Sigmoid colon (tissue), 7 donors: ENCODE results near the gene CARD19. TPM values are rescaled to one million over a fixed set of nuclear protein-coding genes. Genes with fewer than 3 reads are reported as not detected.

Experiments used
- DNase-seq: peaks from one replicate; pipeline ENCODE4 v3.0.0-alpha.2; 2019
- H3K27ac ChIP-seq, 4 donors: fragments of 200-600 bp; sonication (generic); one replicate each; pipeline ENCODE4 v1.5.1; 2016 to 2019; ENCODE audit warnings: mild to moderate bottlenecking in 1 of 4
- H3K27me3 ChIP-seq, 3 donors: fragments of 200-600 bp; sonication (generic); one replicate each; pipeline ENCODE4 v1.5.1; 2019; ENCODE audit warnings: mild to moderate bottlenecking in 1 of 3
- H3K36me3 ChIP-seq, 4 donors: fragments of 200-600 bp; sonication (generic); one replicate each; pipeline ENCODE4 v1.5.1; 2016 to 2019
- H3K4me1 ChIP-seq, 4 donors: fragments of 200-600 bp; sonication (generic); one replicate each; pipeline ENCODE4 v1.5.1; 2017 to 2019
- H3K4me3 ChIP-seq, 4 donors: fragments of 200-600 bp; sonication (generic); one replicate each; pipeline ENCODE4 v1.5.1; 2017 to 2019; ENCODE audit warnings: mild to moderate bottlenecking in 2 of 4, moderate library complexity in 1 of 4
- H3K9me3 ChIP-seq, 4 donors: fragments of 200-600 bp in 3 of 4; sonication (generic) in 3 of 4; one replicate each; pipeline versions ENCODE4 v1.5.1 to v1.6.1; 2013 to 2019
- EP300 ChIP-seq, 4 donors: sonication (generic); formaldehyde crosslinking; IDR thresholded peaks; one replicate each; pipeline ENCODE4 v1.6.1; 2017; ENCODE audit warnings: antibody characterized with exemption in 4 of 4
- POLR2A ChIP-seq, 2 donors: fragments of 450-650 bp; IDR thresholded peaks; one replicate each; pipeline ENCODE4 v1.6.1; 2016; ENCODE audit warnings: antibody characterized with exemption in 2 of 2, mild to moderate bottlenecking in 2 of 2, moderate library complexity in 2 of 2
- POLR2AphosphoS5 ChIP-seq, 4 donors: sonication (generic); formaldehyde crosslinking; IDR thresholded peaks; one replicate each; pipeline ENCODE4 v1.6.1; 2017; ENCODE audit warnings: antibody characterized with exemption in 4 of 4
- WGBS, 2 donors: extraction: QIAGEN DNeasy Blood & Tissue Kit; methylation state at CpG; one replicate each; pipeline ENCODE4 v1.1.7; 2013; 5-methylcytosine and 5-hydroxymethylcytosine counted together
- intact Hi-C: fragments of 100-400 bp; cut with DNase I; formaldehyde crosslinking; loops from one replicate; pipeline ENCODE4 v1.15.1; 2023
- polyA plus RNA-seq, 3 donors: library from polyadenylated mRNA; stranded (reverse); fragments of 200-250 nt; gene quantifications; one replicate each; pipeline ENCODE4 v1.2.3, GENCODE V29; 2013
- total RNA-seq, 4 donors: library from RNA; depleted of rRNA; stranded (reverse); fragments of >200 nt; gene quantifications; one replicate each; pipeline ENCODE4 v1.1.0, GENCODE V29; 2016
- TF ChIP-seq, protein P1 (sequence below), 4 experiments: fragments of 450-650 bp in 3 of 4; fragments of 200-600 bp in 1 of 4; IDR thresholded peaks; one replicate each; pipeline ENCODE4 v1.5.1; 2016 to 2019; ENCODE audit warnings: antibody characterized with exemption in 4 of 4, mild to moderate bottlenecking in 3 of 4, moderate library complexity in 2 of 4
- donor health status: healthy with polysubstance abuse.
- donor health status: Bipolar disorder and iron deficiency.
- donor health status: healthy.

CARD19 gene
- total and polyA plus RNA-seq, 7 donors, result 51.2 to 88.4 (median 82.3) TPM

GRCh38 chr9:93064392-93065134, 31.5 kb upstream of the CARD19 start:
- H3K36me3 ChIP-seq, result no peaks in the 10 kb centered on the region
- intact Hi-C loops, result no loop called here
- TF ChIP-seq EP300 (IDR thresholded peaks at IDR 0.05) (no peak), POLR2AphosphoS5 (IDR thresholded peaks at IDR 0.05) (no peak), POLR2A (IDR thresholded peaks at IDR 0.05) (no peak)
- TF ChIP-seq, protein P1, sequence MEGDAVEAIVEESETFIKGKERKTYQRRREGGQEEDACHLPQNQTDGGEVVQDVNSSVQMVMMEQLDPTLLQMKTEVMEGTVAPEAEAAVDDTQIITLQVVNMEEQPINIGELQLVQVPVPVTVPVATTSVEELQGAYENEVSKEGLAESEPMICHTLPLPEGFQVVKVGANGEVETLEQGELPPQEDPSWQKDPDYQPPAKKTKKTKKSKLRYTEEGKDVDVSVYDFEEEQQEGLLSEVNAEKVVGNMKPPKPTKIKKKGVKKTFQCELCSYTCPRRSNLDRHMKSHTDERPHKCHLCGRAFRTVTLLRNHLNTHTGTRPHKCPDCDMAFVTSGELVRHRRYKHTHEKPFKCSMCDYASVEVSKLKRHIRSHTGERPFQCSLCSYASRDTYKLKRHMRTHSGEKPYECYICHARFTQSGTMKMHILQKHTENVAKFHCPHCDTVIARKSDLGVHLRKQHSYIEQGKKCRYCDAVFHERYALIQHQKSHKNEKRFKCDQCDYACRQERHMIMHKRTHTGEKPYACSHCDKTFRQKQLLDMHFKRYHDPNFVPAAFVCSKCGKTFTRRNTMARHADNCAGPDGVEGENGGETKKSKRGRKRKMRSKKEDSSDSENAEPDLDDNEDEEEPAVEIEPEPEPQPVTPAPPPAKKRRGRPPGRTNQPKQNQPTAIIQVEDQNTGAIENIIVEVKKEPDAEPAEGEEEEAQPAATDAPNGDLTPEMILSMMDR (IDR thresholded peaks at IDR 0.05), result no peak
- H3K4me1 ChIP-seq, result peaks cover 0 to 20% (median 9%) of the 10 kb centered on the region in 4 donors
- no peak overlapping the region for H3K4me3 ChIP-seq
- WGBS, 2 donors, result 61 to 83% methylated on average over 12 of the region's 12 CpGs
- H3K27ac ChIP-seq, result no peak overlapping the region
- H3K9me3 ChIP-seq, result no peaks in the 10 kb centered on the region
- DNase-seq, result no peak
- no peaks in the 10 kb centered on the region for H3K27me3 ChIP-seq

GRCh38 chr9:93065135-93065720, 30.8 kb upstream of the CARD19 start:
- DNase-seq, result no peak
- Histone ChIP-seq H3K9me3 (no peaks in the 10 kb centered on the region), H3K27me3 (no peaks in the 10 kb centered on the region), H3K36me3 (no peaks in the 10 kb centered on the region), H3K27ac (no peak overlapping the region), H3K4me3 (no peak overlapping the region), H3K4me1 (peaks cover 0 to 13% (median 5%) of the 10 kb centered on the region in 4 donors)
- intact Hi-C loops, result no loop called here
- 75 to 89% methylated on average over 15 of the region's 15 CpGs for WGBS, 2 donors
- TF ChIP-seq, protein P1 (IDR thresholded peaks at IDR 0.05), result no peak
- TF ChIP-seq EP300 (IDR thresholded peaks at IDR 0.05), result no peak
- no peak for TF ChIP-seq POLR2AphosphoS5 (IDR thresholded peaks at IDR 0.05)
- TF ChIP-seq POLR2A (IDR thresholded peaks at IDR 0.05), result no peak

DNA sequence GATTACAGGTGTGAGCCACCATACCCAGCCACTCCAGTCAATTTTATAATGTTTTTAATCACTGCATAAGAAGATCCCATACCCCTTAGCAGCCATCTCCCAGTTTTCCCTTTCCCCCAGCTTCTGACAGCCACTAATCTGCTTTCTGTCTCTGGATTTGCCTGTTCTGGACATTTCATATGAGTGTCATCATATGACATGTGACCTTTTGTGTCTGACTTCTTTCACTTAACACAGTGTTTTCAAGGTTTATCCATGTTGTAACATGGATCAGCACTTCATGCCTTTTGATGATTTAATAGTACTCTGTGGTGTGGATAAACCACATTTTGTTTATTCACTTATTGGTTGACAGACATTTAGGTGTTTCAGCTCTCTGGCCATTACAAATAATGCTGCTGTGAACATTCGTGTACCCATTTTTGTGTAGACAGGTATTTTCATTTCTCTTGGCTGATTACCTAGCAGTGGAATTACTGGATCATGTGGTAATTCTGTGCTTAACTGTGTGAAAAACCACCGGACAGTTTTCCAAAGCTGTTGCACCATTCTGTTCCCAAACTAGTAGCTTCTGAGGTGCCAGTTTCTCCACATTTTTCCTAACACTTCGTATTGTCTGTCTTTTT, 28.9 kb upstream of the CARD19 start:
- no peak overlapping the region for H3K4me3 ChIP-seq
- peaks cover 0 to 14% (median 8%) of the 10 kb centered on the region in 4 donors for H3K4me1 ChIP-seq
- no peaks in the 10 kb centered on the region for H3K27me3 ChIP-seq
- intact Hi-C loops, result no loop called here
- no peak for DNase-seq
- H3K36me3 ChIP-seq, result no peaks in the 10 kb centered on the region
- no peak overlapping the region for H3K27ac ChIP-seq
- WGBS, 2 donors, result 93 to 96% methylated on average over 3 of the region's 3 CpGs
- TF ChIP-seq EP300 (IDR thresholded peaks at IDR 0.05) (no peak), POLR2AphosphoS5 (IDR thresholded peaks at IDR 0.05) (no peak), POLR2A (IDR thresholded peaks at IDR 0.05) (no peak)
- TF ChIP-seq, protein P1 (IDR thresholded peaks at IDR 0.05), result no peak
- no peaks in the 10 kb centered on the region for H3K9me3 ChIP-seq

- 97 to 98% methylated on average over 4 of the region's 4 CpGs for WGBS, 2 donors
- Histone ChIP-seq H3K4me1 (peaks cover 0 to 32% (median 18%) of the 10 kb centered on the region in 4 donors), H3K9me3 (no peaks in the 10 kb centered on the region), H3K36me3 (no peaks in the 10 kb centered on the region), H3K27ac (no peak overlapping the region), H3K4me3 (no peak overlapping the region), H3K27me3 (no peaks in the 10 kb centered on the region)
- intact Hi-C loops, result no loop called here
- DNase-seq, result no peak
- TF ChIP-seq, protein P1 (IDR thresholded peaks at IDR 0.05), result no peak
- TF ChIP-seq EP300 (IDR thresholded peaks at IDR 0.05) (no peak), POLR2A (IDR thresholded peaks at IDR 0.05) (no peak), POLR2AphosphoS5 (IDR thresholded peaks at IDR 0.05) (no peak)
Measured at GRCh38 chr9:93068956-93069355, 27.1 kb upstream of the CARD19 start.
